ENCODE data around the gene MS4A7.
A peak's percentile ranks its signal among the peaks of the same experiment; 100 is the strongest.

Gene MS4A7

DNA sequence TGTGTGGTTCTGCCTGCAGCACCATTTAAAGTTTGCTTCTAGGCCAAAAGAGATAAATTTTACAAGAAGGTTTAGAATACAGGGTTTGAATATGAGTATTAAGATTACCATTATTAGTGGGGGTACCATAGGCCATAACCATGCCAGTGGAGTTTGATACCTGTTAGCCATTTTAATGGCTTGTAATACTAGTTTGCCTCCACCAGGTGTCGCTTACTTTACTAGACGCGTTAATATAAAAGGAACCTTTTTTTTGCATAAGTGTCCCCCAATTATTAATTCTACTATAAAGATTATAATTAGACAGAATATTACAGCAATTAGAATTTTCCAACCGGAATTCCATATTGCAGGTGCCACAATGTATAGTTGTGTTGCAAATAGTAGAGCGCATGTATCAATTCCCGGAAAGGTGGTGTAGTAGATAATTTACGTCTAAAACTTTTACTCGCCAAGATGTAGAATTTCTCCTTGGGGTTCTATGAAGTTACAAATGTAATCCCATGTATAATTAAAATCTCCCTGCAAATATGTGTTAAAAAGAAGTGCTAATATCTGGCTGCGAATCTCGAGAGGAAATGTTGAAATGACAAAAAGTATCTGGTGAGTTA lies 35.1 kb upstream of the MS4A7 start:
- TF ChIP-seq, protein P1, sequence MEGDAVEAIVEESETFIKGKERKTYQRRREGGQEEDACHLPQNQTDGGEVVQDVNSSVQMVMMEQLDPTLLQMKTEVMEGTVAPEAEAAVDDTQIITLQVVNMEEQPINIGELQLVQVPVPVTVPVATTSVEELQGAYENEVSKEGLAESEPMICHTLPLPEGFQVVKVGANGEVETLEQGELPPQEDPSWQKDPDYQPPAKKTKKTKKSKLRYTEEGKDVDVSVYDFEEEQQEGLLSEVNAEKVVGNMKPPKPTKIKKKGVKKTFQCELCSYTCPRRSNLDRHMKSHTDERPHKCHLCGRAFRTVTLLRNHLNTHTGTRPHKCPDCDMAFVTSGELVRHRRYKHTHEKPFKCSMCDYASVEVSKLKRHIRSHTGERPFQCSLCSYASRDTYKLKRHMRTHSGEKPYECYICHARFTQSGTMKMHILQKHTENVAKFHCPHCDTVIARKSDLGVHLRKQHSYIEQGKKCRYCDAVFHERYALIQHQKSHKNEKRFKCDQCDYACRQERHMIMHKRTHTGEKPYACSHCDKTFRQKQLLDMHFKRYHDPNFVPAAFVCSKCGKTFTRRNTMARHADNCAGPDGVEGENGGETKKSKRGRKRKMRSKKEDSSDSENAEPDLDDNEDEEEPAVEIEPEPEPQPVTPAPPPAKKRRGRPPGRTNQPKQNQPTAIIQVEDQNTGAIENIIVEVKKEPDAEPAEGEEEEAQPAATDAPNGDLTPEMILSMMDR (IDR thresholded peaks at IDR 0.05; ENCODE audit: low read depth, low read length, missing control alignments): peak; percentile 35
- no peak overlapping the region for H3K4me3 ChIP-seq (replicated peaks; ENCODE audit: low read depth, low read length)
- no peak for DNase-seq (ENCODE audit: extremely low read depth, low read depth)

DNA sequence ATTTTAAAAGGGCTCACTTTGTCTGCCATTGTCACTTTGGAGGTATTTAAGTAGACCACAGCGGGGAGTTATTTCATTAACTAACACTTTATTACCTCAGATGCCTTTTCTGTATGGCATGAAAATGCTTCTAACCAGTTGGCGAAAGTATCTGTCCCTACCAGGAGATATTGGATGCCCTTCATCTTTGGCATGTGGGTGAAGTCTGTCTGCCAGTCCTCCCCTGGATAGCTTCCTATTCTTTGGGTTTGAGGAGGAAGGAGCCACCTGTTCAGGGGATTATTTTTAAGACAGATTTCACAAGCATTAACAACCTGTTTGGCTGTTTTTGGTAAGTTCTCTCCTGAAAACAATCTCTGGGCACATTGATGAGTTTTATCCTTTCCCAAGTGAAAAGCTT lies 34.2 kb upstream of the MS4A7 start:
- TF ChIP-seq, protein P1 (IDR thresholded peaks at IDR 0.05; ENCODE audit: low read depth, low read length, missing control alignments): no peak
- DNase-seq (ENCODE audit: extremely low read depth, low read depth): no peak
- H3K4me3 ChIP-seq (replicated peaks; ENCODE audit: low read depth, low read length): no peak overlapping the region

DNA sequence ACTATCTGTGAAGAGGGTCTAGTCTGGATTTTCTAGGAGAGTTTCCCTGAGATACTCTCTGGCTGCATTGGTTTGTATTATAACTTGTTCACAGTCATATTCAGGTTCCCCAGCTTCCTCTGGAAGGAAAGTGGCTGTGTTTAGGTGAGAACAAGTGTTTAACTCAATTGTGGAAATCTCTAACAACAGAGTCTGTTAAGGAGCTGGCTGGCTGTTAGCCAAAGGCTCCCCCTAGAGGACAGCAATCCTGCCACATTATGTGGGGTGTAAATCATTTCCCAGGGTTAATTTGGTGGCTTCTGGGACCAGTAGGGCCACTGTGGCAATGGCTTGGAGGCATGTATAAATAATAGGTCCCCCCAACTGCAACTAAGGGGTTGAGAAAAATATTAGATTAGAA lies 32.8 kb upstream of the MS4A7 start:
- no peak for DNase-seq (ENCODE audit: extremely low read depth, low read depth)
- TF ChIP-seq, protein P1 (IDR thresholded peaks at IDR 0.05; ENCODE audit: low read depth, low read length, missing control alignments): peak; percentile 6
- H3K4me3 ChIP-seq (replicated peaks; ENCODE audit: low read depth, low read length): no peak overlapping the region

- DNase-seq (ENCODE audit: extremely low read depth, low read depth): no peak
- TF ChIP-seq, protein P1 (IDR thresholded peaks at IDR 0.05; ENCODE audit: low read depth, low read length, missing control alignments): no peak
- H3K4me3 ChIP-seq (replicated peaks; ENCODE audit: low read depth, low read length): no peak overlapping the region
Measured at GRCh38 chr11:60347084-60347797, 31.1 kb upstream of the MS4A7 start.

DNA sequence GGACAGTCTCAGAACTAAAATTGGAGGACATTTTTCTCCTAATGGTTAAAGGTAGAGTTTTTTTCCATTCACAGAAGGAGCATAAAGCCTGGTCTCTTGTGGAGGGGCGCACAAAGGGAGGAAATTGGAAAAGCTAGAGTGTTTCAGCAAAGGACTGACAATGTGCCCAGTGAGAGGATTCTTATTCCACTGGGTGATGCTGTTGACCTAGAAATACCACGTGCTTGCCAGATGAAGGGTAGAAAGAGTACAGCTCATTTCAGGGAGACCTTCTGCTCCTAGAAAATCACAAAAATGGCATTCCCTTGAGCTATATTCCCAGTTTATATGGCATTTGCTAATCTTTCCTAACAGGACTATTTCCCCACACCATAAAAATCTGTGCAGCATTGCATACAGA lies 30.2 kb upstream of the MS4A7 start:
- TF ChIP-seq, protein P1 (IDR thresholded peaks at IDR 0.05; ENCODE audit: low read depth, low read length, missing control alignments): no peak
- DNase-seq (ENCODE audit: extremely low read depth, low read depth): no peak
- no peak overlapping the region for H3K4me3 ChIP-seq (replicated peaks; ENCODE audit: low read depth, low read length)

DNA sequence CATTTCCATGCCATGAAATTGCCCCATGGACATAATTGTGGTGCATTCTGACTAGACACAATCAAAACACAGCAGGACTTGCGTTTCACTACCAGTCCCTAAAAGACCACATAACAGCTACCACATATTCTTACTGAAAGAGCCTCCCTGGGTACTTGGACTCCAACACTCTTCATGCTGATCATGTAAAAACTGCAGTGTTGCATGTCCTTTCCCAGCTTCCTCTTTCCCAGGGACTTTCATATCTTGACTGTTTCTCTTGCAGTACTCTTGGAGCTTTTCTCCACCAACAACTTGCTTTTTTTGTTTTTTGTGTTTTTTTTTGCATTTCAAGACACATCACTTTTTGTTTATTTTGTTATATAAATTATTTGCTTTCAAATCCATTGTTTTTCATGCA lies 28.3 kb upstream of the MS4A7 start:
- H3K4me3 ChIP-seq (replicated peaks; ENCODE audit: low read depth, low read length): no peak overlapping the region
- DNase-seq (ENCODE audit: extremely low read depth, low read depth): no peak
- TF ChIP-seq, protein P1 (IDR thresholded peaks at IDR 0.05; ENCODE audit: low read depth, low read length, missing control alignments): no peak

Data from HFF-Myc (cell line).